Type B pancreatic cell (in vitro differentiated cells): ENCODE results near the gene NAV2. TPM values are rescaled to one million over a fixed set of nuclear protein-coding genes. Genes with fewer than 3 reads are reported as not detected.

Experiments used
- DNase-seq: peaks from one replicate; pipeline ENCODE4 v3.0.0; 2021; ENCODE audit warnings: mixed read lengths; ENCODE audit not compliant: unreplicated experiment; ENCODE audit errors: extremely low spot score
- H3K27ac Mint-ChIP-seq: 2 replicates; pipeline ENCODE4 v1.8.0; 2021; ENCODE audit warnings: mild to moderate bottlenecking, mixed read lengths
- H3K27me3 Mint-ChIP-seq: 2 replicates; pipeline ENCODE4 v1.8.0; 2021; ENCODE audit warnings: mixed read lengths
- H3K36me3 Mint-ChIP-seq: 2 replicates; pipeline ENCODE4 v1.8.0; 2021; ENCODE audit warnings: mixed read lengths
- H3K4me1 Mint-ChIP-seq: one replicate; pipeline ENCODE4 v1.8.0; 2021; ENCODE audit warnings: mixed read lengths; ENCODE audit not compliant: unreplicated experiment
- H3K4me3 Mint-ChIP-seq: 2 replicates; pipeline ENCODE4 v1.8.0; 2021; ENCODE audit warnings: mild to moderate bottlenecking, mixed read lengths
- H3K9me3 Mint-ChIP-seq: 2 replicates; pipeline ENCODE4 v1.8.0; 2021; ENCODE audit warnings: mixed read lengths
- total RNA-seq: library from RNA; stranded (reverse); gene quantifications from 2 replicates; pipeline ENCODE4 v1.2.1, GENCODE V29; 2021; ENCODE audit warnings: low replicate concordance
- TF ChIP-seq, protein P1 (sequence below): fragments of 200-600 bp; sonication (generic); conservative IDR thresholded peaks from 2 replicates; pipeline ENCODE4 v1.5.0; 2021; ENCODE audit warnings: antibody characterized with exemption, mild to moderate bottlenecking

NAV2 gene
- total RNA-seq, 1 donor from 2014 or later: 54.2 TPM

DNA sequence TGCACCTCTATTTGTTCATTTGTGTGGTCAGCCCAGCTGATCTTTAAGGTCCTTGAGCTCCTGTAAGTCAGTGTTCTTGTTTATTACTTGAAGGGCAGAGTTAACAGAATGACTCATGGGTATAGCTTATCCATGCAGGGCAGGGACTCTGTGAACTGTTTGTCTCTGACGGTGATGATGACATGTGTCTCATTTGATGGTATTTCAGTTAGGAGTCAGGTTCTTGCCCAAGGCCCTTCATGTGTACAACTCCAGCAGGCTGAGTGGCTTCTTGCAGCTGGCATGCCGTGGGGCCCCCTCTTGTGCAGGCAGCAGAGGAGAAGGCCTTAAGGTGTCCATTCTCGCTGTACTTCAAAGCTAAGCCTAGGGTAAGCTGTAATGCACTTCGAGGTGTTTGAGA lies 282.5 kb downstream of the NAV2 start:
- Mint-ChIP-seq H3K4me3 (peak overlapping the region; percentile 9), H3K27me3 (no peaks in the 10 kb centered on the region), H3K27ac (peak overlapping the region; percentile 58), H3K9me3 (peaks cover 5% of the 10 kb centered on the region), H3K36me3 (peaks cover 12% of the 10 kb centered on the region), H3K4me1 (peaks cover 45% of the 10 kb centered on the region)
- DNase-seq: no peak
- TF ChIP-seq, protein P1, sequence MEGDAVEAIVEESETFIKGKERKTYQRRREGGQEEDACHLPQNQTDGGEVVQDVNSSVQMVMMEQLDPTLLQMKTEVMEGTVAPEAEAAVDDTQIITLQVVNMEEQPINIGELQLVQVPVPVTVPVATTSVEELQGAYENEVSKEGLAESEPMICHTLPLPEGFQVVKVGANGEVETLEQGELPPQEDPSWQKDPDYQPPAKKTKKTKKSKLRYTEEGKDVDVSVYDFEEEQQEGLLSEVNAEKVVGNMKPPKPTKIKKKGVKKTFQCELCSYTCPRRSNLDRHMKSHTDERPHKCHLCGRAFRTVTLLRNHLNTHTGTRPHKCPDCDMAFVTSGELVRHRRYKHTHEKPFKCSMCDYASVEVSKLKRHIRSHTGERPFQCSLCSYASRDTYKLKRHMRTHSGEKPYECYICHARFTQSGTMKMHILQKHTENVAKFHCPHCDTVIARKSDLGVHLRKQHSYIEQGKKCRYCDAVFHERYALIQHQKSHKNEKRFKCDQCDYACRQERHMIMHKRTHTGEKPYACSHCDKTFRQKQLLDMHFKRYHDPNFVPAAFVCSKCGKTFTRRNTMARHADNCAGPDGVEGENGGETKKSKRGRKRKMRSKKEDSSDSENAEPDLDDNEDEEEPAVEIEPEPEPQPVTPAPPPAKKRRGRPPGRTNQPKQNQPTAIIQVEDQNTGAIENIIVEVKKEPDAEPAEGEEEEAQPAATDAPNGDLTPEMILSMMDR: no peak

DNA sequence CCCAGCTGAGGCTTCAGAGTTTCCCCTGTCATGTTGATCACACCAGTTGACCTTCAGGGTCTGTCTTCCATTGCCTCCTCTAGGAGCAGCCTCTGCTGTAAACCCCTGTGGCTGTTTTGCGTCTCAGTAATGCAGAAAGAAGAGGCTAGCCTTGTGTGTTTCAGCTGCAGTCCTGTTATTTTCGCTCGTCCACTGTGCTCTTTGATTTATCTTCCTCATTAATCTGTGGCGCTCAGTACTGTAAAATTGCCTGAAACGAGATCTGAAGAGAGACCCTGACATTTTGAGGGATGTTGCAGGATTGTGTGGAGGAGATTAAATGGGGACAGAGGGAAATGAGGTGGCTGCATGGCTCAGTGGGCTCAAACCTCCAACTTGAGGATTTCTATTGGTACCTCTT lies 283.9 kb downstream of the NAV2 start:
- Mint-ChIP-seq H3K27ac (peak overlapping the region; percentile 44), H3K36me3 (peaks cover 11% of the 10 kb centered on the region)

DNA sequence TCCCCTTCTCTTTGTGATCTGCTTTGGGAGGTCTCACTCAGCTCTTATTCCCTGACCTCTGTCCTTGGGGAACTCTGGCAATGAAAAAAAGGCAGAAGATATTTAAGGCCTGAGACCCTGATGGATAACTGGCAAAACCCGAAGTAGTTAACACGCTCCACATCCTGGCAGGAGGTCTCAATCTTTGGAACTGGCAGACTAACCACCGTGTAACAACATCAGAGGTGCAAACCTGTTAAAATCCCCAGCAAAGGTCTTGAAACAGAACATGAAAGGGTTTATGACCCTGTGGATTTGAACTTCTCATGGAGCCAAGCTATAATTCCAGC lies 287.3 kb downstream of the NAV2 start:
- DNase-seq: no peak
- Mint-ChIP-seq H3K27ac (peak overlapping the region; percentile 64), H3K4me3 (peak overlapping the region; percentile 59), H3K9me3 (no peaks in the 10 kb centered on the region), H3K4me1 (peaks cover 76% of the 10 kb centered on the region), H3K36me3 (no peaks in the 10 kb centered on the region), H3K27me3 (no peaks in the 10 kb centered on the region)
- TF ChIP-seq, protein P1: no peak

More for the DNA sequence above, 283.9 kb downstream of the NAV2 start:
- H3K9me3 Mint-ChIP-seq: peaks cover 5% of the 10 kb centered on the region
- H3K4me1 Mint-ChIP-seq: peaks cover 59% of the 10 kb centered on the region
- no peak for DNase-seq
- H3K4me3 Mint-ChIP-seq: peak overlapping the region; percentile 1
- TF ChIP-seq, protein P1: no peak
- no peaks in the 10 kb centered on the region for H3K27me3 Mint-ChIP-seq

DNA sequence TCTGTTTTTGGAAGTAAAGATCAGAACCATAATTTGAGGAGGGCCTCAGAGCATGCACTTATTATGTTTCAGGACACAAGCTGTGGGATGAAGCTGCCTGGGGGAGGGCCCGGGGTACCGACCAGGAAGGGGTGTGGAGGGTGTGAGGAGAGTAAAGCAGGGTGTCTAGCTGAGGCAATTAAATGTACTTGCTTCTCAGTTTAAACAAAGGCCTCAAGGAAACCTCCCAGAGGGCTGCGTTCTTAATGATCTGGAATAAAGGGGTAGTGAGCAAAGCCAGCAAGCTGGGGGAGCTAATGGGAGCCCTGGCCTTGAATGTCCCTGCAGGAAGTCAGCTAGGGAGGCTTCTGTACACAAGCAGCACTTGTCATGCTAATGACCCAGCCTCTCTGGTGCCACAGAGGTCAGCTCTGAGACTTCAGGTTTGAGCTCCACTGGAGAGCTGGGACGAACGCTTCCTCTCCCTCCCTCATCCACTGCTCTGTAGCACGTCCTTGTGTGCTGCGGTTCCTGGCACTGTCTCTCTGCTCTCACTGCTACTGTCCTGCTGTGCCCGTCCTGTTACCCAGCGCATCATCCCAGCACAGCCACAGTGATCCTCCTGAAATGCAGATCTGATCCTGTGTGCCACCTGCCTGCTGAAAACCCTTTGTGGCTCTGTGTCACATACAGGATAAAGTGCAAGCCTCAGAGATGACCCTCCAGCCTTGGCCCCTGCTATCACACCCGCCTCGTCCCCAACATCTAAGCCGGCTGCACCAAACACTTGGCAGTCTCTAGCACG lies 287.9 kb downstream of the NAV2 start:
- H3K27me3 Mint-ChIP-seq: no peaks in the 10 kb centered on the region
- no peaks in the 10 kb centered on the region for H3K36me3 Mint-ChIP-seq
- TF ChIP-seq, protein P1: no peak
- peak overlapping the region; percentile 59 for H3K4me3 Mint-ChIP-seq
- peaks cover 72% of the 10 kb centered on the region for H3K4me1 Mint-ChIP-seq
- DNase-seq: no peak
- no peaks in the 10 kb centered on the region for H3K9me3 Mint-ChIP-seq
- H3K27ac Mint-ChIP-seq: peak overlapping the region; percentile 64

DNA sequence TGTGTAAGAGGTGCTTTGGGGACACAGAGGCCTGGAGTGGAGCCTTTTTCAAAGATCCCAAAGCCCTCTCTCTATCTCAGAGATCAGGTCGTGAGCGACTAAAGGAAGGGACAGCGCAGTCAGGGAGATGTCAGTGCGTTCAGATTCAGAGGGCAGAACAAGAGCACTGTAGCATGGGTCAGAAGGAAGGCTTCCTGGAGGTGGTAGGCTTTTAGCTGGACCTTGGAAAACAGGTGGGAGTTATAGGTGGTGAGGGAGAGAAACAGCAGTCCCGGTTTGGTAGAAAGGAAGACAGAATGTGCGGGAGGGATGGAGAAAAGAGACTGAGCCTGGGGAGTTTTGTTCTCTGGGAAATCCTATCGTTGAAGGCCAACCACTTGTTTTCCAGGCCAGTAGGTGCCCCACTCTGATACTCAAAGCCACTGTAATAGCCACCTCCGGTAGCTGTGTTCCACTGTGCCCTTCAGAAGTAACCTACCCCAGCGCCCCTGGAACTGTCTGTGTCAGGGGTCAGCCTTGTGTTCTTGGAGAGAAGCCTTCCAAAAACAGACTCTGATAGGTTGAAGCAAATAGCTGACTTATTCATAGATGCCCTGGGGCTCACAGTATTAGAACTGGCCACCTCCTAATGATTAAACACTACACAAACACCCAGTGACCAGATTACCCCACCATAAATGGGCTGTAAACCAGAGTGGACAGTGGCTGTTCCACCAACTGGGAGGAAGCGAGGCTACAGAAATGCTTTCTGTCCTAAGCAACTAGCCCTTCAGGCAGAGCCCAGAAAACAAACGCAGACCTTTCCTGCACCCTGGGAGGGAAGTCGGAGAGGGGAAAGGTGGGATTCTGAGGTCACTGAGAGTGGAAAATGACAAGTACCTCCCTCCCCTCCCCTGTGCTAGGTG lies 289.9 kb downstream of the NAV2 start:
- Mint-ChIP-seq H3K9me3 (no peaks in the 10 kb centered on the region), H3K27me3 (no peaks in the 10 kb centered on the region), H3K36me3 (no peaks in the 10 kb centered on the region), H3K27ac (peak overlapping the region; percentile 38), H3K4me1 (peaks cover 64% of the 10 kb centered on the region), H3K4me3 (peak overlapping the region; percentile 0)
- TF ChIP-seq, protein P1: no peak
- DNase-seq: no peak
